Retina (tissue), 1 donor: ENCODE results near the gene TMED8.
"Not testable (repeated sequence)": the region's sequence is repeated elsewhere in the genome, so short reads cannot be mapped to it uniquely, and the experiment has no call there.

ENCODE experiments used
- DNase-seq: peaks from one replicate; pipeline ENCODE4 v3.0.0-alpha.2; 2016

The TMED8 gene

GRCh38 chr14:77359626-77360025, 17.3 kb downstream of the TMED8 start:
- DNase-seq, result no peak

- no peak for DNase-seq
Observed at GRCh38 chr14:77356899-77357298, 20.0 kb downstream of the TMED8 start.

DNA sequence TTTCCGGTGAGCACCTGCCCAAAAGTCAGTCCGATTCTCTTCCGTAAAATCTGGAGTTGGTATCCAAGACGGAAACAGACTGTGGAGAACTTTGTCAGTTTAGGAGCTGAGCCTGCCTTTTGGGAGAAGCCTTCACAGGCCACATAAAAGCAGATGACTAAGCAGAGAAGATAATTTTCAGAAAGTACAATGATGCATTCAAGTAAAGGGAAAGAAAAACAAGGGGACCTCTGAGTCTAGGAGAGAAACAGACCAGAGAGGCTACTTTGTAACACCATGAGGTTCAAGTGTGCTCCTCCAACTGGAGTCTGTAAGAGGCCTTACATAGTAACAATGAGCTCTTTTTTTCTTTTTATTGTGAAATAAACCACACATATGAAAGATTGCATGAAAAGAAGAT, 21.1 kb downstream of the TMED8 start:
- no peak for DNase-seq

GRCh38 chr14:77353469-77354141, 23.3 kb downstream of the TMED8 start:
- DNase-seq, result no peak

DNA sequence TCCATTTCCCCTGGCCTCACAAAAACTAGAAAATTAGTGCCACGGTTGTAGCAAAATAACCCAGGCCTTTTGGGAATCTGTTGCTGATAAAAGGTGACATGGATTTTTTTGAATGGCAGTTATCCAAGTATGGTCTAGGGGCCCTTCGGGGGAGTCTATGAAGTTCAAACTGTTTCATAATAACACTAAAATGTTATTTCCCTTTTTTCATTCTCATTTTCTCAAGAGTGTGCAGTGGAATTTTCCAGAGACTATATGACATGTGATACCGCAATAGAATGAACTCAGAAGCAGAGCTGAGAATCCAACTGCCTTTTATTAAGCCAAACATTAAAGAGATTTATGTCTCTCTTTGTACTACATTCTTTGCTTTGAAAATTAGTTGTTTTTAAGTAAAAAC, 29.1 kb downstream of the TMED8 start:
- DNase-seq, result no peak

DNA sequence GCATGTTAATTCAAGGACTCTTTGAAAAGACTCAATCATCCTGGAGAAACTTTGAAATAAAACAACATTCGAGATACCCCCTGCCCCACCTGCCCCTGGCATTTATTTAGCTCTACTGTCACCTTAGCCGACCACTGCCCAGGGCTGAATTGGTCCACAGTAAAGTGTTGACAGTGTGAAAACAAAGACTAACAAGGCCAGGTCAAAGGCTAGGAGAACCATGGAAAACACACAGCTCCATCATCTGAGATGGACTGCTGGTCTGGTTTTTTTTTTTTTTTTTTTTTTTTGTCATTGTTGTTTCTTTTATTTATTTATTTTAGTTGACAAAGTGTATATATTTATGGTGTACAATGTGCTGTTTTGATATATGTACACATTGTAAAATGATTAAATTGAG, 30.4 kb downstream of the TMED8 start:
- no peak for DNase-seq

GRCh38 chr14:77344377-77344996, 32.4 kb downstream of the TMED8 start:
- no peak for DNase-seq

- DNase-seq, result no peak
Observed at GRCh38 chr14:77343662-77344061, 33.2 kb downstream of the TMED8 start.

- DNase-seq, result no peak
Observed at GRCh38 chr14:77342726-77343397, 34.0 kb downstream of the TMED8 start.

GRCh38 chr14:77340389-77340788, 36.5 kb downstream of the TMED8 start:
- DNase-seq, result no peak

GRCh38 chr14:77339407-77339806, 37.5 kb downstream of the TMED8 start:
- no peak for DNase-seq

DNA sequence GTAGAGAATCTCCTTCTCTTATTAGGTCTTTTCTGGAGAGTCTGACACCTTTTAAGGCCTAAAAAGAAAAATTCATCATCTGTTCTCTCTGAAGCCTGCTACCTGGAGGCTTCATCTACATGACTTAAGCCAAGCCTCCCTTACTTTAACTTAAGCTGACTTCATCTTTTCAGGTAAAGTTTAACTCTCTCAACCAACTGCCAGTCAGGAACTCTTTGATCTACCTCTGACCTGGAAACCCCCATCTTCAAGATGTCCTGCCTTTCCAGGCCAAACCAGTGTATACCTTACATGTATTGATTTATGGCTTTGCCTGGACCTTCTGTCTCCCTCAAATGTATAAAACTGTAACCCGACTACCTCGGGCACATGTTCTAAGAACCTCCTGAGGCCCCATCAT, 38.6 kb downstream of the TMED8 start:
- DNase-seq, result no peak

GRCh38 chr14:77337880-77338279, 39.0 kb downstream of the TMED8 start:
- no peak for DNase-seq

DNA sequence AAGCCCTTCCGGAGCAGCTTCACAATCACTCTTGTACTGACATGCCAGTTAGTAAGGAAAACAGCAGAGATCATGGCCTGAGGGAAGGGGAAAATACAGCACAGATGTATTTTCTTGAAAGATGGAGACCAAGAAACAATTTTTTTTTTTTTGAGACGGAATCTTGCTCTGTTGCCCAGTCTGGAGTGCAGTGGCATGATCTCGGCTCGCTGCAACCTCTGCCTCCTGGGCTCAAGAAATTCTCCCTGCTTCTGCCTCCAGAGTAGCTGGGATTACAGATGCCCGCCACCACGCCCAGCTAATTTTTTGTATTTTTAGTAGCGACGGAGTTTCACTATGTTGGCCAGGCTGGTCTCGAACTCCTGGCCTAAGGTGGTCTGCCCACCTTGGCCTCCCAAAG, 39.6 kb downstream of the TMED8 start:
- DNase-seq, result not testable (repeated sequence)

- no peak for DNase-seq
Observed at GRCh38 chr14:77335576-77335975, 41.3 kb downstream of the TMED8 start.

GRCh38 chr14:77329872-77330271, 47.0 kb downstream of the TMED8 start:
- no peak for DNase-seq

- no peak for DNase-seq
Observed at GRCh38 chr14:77327111-77327510, 49.8 kb downstream of the TMED8 start.

DNA sequence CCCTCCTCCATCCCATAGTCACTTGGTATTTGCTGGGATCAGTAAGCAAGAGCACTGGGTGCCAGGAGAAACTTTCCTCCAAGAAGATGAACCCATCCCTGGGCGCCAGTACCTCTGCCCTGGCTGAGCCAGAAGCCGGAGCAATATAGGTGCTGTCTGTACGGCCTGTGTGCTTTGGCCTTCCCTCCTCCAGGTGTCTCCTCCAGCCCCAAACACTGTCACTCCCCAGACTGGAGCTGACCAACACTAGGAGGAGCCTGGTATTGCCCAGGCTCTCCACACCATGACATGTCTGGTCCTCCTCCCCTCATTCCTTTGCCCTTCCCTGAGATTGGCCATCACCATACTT, 51.2 kb downstream of the TMED8 start:
- DNase-seq, result no peak

DNA sequence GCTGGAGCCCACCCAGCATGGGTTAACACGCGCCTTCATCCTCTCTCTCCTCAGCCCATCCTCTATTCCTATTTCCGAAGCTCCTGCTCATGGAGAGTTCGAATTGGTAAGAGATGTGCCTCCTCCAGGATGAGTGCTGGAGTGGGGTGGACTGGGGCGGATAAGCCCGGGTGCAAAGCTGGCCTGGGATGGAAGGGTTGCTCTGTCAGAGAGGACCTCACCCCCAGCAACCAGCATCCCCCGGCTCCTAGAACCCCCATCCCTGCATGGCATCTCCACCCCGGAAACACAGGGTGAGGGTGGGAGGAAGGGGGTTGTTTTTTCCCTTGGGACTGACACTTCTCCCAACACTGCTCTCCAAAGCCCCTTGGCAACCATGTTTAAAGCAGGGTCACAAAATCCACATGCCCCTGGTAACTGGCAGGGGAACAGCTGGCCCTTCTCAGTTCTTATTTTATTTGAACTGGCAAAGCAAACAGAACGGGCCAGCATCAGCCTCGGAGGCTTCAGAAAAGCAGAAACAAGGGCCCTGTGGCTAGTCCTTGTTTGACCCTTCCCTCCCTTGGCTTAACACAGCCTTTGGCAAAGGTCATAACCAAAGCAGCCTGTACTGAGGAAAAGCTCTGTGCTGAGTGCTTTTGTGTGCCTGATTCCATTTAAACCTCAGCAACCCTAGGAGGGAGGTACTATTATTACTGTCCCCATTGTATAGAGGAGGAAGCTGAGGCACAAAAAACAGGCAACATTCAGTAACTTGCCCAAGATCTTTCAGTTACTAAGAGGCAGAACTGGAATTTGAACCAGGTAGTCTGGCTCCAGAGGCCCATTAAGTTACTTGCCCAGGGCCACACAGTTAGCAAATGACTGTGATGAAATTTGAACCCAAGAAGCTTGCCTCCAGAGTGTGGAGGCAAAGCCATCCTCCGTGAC, 51.8 kb downstream of the TMED8 start:
- no peak for DNase-seq

DNA sequence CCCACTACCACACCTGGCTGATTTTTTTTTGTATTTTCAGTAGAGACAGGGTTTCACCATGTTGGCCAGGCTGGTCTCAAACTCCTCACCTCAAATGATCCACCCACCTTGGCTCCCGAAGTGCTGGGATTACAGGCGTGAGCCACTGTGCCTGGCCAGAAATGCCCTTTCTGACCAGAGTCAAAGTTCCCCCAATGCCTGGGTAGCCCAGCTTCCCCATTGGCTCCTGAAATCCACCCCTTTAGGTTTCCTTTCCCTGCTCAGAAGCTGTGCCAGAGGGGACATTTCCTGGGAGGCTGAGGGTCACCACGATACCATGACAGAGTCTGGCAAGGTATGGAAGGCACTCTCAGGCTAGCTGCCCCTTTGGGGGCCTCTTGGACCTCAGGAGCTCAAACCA, 52.6 kb downstream of the TMED8 start:
- DNase-seq, result no peak

DNA sequence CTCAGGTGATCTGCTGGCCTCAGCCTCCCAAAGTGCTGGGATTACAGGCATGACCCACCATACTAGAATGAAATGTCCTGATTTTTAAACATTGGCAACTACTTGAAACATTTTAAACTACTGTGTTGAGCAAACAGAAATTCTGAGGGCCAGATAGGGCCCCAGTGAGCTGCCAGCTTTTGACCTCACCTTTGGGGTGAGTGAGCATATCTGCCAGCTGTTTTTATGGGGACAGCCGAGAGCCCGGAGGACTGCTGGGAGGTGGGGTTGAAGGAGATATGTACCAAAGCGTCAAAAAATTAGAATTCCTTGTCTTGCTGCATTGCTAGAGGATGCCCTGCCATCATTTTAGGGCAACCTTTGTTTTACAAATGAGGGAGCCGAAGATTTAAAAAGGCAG, 53.3 kb downstream of the TMED8 start:
- no peak for DNase-seq

DNA sequence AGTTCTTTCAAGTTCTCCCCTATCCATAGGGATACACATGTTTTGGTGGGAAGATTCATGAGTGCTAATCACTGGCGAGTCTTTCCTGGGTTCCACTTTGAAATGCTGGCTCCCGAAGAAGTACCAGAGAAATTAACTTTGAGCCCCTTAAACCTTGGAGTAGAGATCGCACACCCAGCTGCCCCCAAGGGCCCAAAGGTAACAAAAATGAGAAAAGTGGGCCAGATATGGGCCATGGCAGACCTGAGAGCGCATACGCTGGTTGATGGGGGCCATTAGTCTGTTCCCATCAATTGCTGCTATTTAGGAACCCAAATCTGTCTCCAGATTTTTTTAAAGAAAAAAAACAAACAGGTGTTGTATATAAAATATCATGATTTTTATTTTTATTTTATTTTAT, 53.9 kb downstream of the TMED8 start:
- DNase-seq, result no peak

DNA sequence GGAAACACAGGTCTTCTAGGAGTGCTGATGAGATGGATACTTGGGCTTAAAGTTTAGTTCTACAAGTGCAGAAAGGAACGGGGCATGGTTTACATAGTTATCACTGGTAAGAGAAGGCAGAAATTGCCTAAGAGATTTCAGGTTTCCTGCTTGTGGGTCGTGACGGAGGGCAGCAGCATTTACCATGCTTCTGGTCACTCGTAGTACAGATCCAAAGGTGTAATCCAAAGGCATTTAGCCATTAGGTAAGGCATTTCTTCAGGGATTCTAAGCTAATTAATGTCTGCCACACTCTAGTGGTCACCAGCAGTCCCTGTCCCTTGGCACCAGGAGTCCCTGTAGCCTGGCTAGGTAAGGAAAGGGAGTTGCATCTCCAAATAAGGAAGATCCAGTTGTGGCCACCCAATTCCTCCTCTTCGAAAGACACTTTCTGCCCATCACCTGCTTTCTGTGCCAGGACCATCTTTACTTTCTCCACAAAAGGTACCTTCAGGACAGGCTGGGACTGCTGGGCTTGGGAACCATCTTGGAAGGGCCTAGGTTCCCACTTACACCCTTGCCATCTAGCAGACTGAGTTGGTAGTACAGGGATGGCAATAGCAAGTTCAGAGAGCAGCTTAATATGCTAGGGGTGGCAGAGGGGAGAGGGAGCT, 54.5 kb downstream of the TMED8 start:
- DNase-seq, result no peak
